ENCODE results near the gene CCNF. TPM values are rescaled to one million over a fixed set of nuclear protein-coding genes. Genes with fewer than 3 reads are reported as not detected.
A peak's percentile ranks its signal among the peaks of the same experiment; 100 is the strongest.
"Not testable (repeated sequence)": the region's sequence is repeated elsewhere in the genome, so short reads cannot be mapped to it uniquely, and the experiment has no call there.

Gene CCNF
- total RNA-seq, 1 experiment from 2014 or later: 11.9 TPM

GRCh38 chr16:2428784-2429033, 538 bp upstream of the CCNF start:
- peak overlapping the region; percentile 86 for H3K4me3 Mint-ChIP-seq (ENCODE audit: unreplicated experiment)
- ChIA-PET POLR2A (interaction anchor here (1.8 kb wide), 1 partner anchor 160 kb away, joined by 8 read pairs; no protein-coding TSS in a partner anchor), CTCF (interaction anchor here (0.5 kb wide), 1 partner anchor 10 kb away, joined by 3 read pairs; no protein-coding TSS in a partner anchor)
- no peak for DNase-seq (ENCODE audit: unreplicated experiment)
- no TSS peak for BruUV-seq (replicated peaks)
- peaks cover 7% of the 10 kb centered on the region for H3K36me3 Mint-ChIP-seq (ENCODE audit: insufficient read depth, unreplicated experiment)
- no peak for TF ChIP-seq CTCF (IDR thresholded peaks at IDR 0.05; ENCODE audit: unreplicated experiment)
- peaks cover 20% of the 10 kb centered on the region for H3K4me1 Mint-ChIP-seq (ENCODE audit: insufficient read depth, unreplicated experiment)
- no peak overlapping the region for H3K27ac Mint-ChIP-seq (ENCODE audit: low read depth, unreplicated experiment)
- intact Hi-C loops (cut with micrococcal nuclease): loop anchor here (1.0 kb wide), 1 partner anchor 88 kb away; the partner anchor contains the start of gene ABCA3
- no peaks in the 10 kb centered on the region for H3K27me3 Mint-ChIP-seq (ENCODE audit: insufficient read depth, unreplicated experiment)
- H3K9me3 Mint-ChIP-seq (ENCODE audit: unreplicated experiment): no peaks in the 10 kb centered on the region

- peak; percentile 15 for TF ChIP-seq CTCF (IDR thresholded peaks at IDR 0.05; ENCODE audit: unreplicated experiment)
- peak overlapping the region; percentile 16 for H3K27ac Mint-ChIP-seq (ENCODE audit: low read depth, unreplicated experiment)
- H3K27me3 Mint-ChIP-seq (ENCODE audit: insufficient read depth, unreplicated experiment): no peaks in the 10 kb centered on the region
- H3K9me3 Mint-ChIP-seq (ENCODE audit: unreplicated experiment): no peaks in the 10 kb centered on the region
- H3K4me3 Mint-ChIP-seq (ENCODE audit: unreplicated experiment): peak overlapping the region; percentile 86
- intact Hi-C loops (cut with micrococcal nuclease): loop anchor here (1.0 kb wide), 1 partner anchor 90 kb away; the partner anchor contains the start of gene ABCA3
- TSS peak; percentile 29 for BruUV-seq (replicated peaks)
- peak; percentile 42 for DNase-seq (ENCODE audit: unreplicated experiment)
- H3K36me3 Mint-ChIP-seq (ENCODE audit: insufficient read depth, unreplicated experiment): peaks cover 11% of the 10 kb centered on the region
- CTCF ChIA-PET: interaction anchor here (0.5 to 2.5 kb wide), 16 partner anchors 9 to 1704 kb away, joined by 3 to 15 read pairs (median 4); partner anchors contain the start of gene CCDC78
- peaks cover 20% of the 10 kb centered on the region for H3K4me1 Mint-ChIP-seq (ENCODE audit: insufficient read depth, unreplicated experiment)
- POLR2A ChIA-PET: interaction anchor here (0.8 to 2.1 kb wide), 17 partner anchors 12 to 179 kb away, joined by 3 to 10 read pairs (median 4); partner anchors contain the start of genes ECI1, NTN3, TBC1D24 and TEDC2
Observed at GRCh38 chr16:2429771-2430663, 770 bp downstream of the CCNF start.

- peaks cover 21% of the 10 kb centered on the region for H3K36me3 Mint-ChIP-seq (ENCODE audit: insufficient read depth, unreplicated experiment)
- CTCF ChIA-PET: no interaction called here
- peaks cover 10% of the 10 kb centered on the region for H3K4me1 Mint-ChIP-seq (ENCODE audit: insufficient read depth, unreplicated experiment)
- POLR2A ChIA-PET: no interaction called here
- no TSS peak for BruUV-seq (replicated peaks)
- TF ChIP-seq CTCF (IDR thresholded peaks at IDR 0.05; ENCODE audit: unreplicated experiment): no peak
- DNase-seq (ENCODE audit: unreplicated experiment): no peak
- no peaks in the 10 kb centered on the region for H3K9me3 Mint-ChIP-seq (ENCODE audit: unreplicated experiment)
- intact Hi-C loops (cut with micrococcal nuclease): no loop called here
- H3K27me3 Mint-ChIP-seq (ENCODE audit: insufficient read depth, unreplicated experiment): no peaks in the 10 kb centered on the region
- H3K4me3 Mint-ChIP-seq (ENCODE audit: unreplicated experiment): no peak overlapping the region
- no peak overlapping the region for H3K27ac Mint-ChIP-seq (ENCODE audit: low read depth, unreplicated experiment)
Observed at GRCh38 chr16:2432286-2432685, 3.0 kb downstream of the CCNF start.

GRCh38 chr16:2432801-2433505, 3.7 kb downstream of the CCNF start:
- Mint-ChIP-seq H3K27ac (ENCODE audit: low read depth, unreplicated experiment) (no peak overlapping the region), H3K4me1 (ENCODE audit: insufficient read depth, unreplicated experiment) (peaks cover 7% of the 10 kb centered on the region), H3K36me3 (ENCODE audit: insufficient read depth, unreplicated experiment) (peaks cover 28% of the 10 kb centered on the region), H3K4me3 (ENCODE audit: unreplicated experiment) (no peak overlapping the region), H3K9me3 (ENCODE audit: unreplicated experiment) (no peaks in the 10 kb centered on the region), H3K27me3 (ENCODE audit: insufficient read depth, unreplicated experiment) (no peaks in the 10 kb centered on the region)
- CTCF ChIA-PET: no interaction called here
- no TSS peak for BruUV-seq (replicated peaks)
- no peak for TF ChIP-seq CTCF (IDR thresholded peaks at IDR 0.05; ENCODE audit: unreplicated experiment)
- no peak for DNase-seq (ENCODE audit: unreplicated experiment)
- POLR2A ChIA-PET: no interaction called here
- intact Hi-C loops (cut with micrococcal nuclease): no loop called here

- intact Hi-C loops (cut with micrococcal nuclease); CTCF ChIA-PET; H3K27ac Mint-ChIP-seq (ENCODE audit: low read depth, unreplicated experiment); H3K4me3 Mint-ChIP-seq (ENCODE audit: unreplicated experiment); DNase-seq (ENCODE audit: unreplicated experiment); H3K27me3 Mint-ChIP-seq (ENCODE audit: insufficient read depth, unreplicated experiment); H3K4me1 Mint-ChIP-seq (ENCODE audit: insufficient read depth, unreplicated experiment); H3K9me3 Mint-ChIP-seq (ENCODE audit: unreplicated experiment); BruUV-seq (replicated peaks): not testable (repeated sequence)
- peaks cover 49% of the 10 kb centered on the region for H3K36me3 Mint-ChIP-seq (ENCODE audit: insufficient read depth, unreplicated experiment)
- POLR2A ChIA-PET: interaction anchor here (1.2 kb wide), 1 partner anchor 163 kb away, joined by 3 read pairs; no protein-coding TSS in a partner anchor
Observed at GRCh38 chr16:2435236-2435635, 6.0 kb downstream of the CCNF start.
